ENCODE results near the gene TMEM131. TPM values are rescaled to one million over a fixed set of nuclear protein-coding genes. Genes with fewer than 3 reads are reported as not detected.
"Not testable (repeated sequence)": the region's sequence is repeated elsewhere in the genome, so short reads cannot be mapped to it uniquely, and the experiment has no call there.

TMEM131 gene
- total RNA-seq, 8 experiments from 2014 or later = 13.3 to 54.6 (median 20.2) TPM

DNA sequence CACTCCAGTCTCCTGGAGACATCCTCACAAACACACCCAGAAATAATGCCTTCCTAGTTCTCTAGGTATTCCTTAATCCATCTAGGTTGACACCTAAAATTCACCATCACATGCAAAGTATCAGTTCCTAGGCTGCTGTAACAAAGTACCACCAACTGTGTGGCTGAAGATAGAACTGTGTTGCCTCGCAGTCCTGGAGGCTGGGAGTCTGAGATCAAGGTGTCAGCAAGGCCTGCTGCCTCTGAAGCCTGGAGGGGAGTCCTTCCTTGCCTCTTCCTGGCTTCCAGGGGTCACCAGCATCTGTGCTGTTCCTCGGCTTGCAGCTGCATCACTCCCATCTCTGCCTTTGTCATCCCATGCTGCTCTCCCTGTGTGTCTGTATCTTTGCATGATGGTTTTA is 36.3 kb upstream of the TMEM131 start:
- WGBS, 10 experiments = 0 to 86% (median 45%) methylated on average over 1 to 2 of the region's 2 CpGs; no CpG with 5 or more reads in 4 of the 10 experiments
- no peak for ATAC-seq (replicated peaks in 6 of 8)
- peaks cover 0 to 2% of the 10 kb centered on the region in 2 donors for H3K4me1 ChIP-seq (replicated peaks in 1 of 2)
- in situ Hi-C loops (cut with MboI; ENCODE audit: low pct_unique_long_range_greater_than_20kb in 2 of 9, low sequenced_read_pairs in 9 of 9, unreplicated experiment in 9 of 9) = loop anchor here in 1 of 9 experiments (25.0 kb wide), 2 partner anchors 230 to 330 kb away; no protein-coding TSS in a partner anchor
- no peak overlapping the region for H3K27ac ChIP-seq
- no peak overlapping the region for H3K4me3 ChIP-seq

DNA sequence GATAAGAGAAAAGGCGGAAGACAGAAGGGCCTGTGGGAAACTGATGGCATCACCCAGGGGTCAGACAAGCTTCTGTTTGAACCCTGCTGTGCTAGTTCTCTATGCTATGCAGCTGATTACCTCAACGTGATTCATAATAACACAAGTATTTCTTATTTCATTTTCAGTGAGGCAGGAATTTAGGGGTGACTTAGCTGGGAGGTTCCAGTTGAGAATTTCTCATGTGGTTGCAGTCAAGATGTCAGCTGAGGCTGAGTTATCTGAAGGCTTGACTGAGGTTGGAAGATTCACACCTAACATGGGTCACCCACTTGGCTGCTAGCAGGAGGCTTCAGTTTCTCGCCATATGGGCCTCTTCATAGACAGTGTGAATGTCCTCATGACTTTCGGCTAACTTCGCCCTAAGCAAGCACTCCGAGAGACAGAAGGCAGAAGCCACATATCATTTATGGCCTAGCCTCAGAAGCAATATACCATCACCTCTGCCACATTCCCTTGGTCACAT is 34.0 kb upstream of the TMEM131 start:
- no peak overlapping the region for H3K27ac ChIP-seq
- ATAC-seq (replicated peaks in 6 of 8) = no peak
- in situ Hi-C loops (cut with MboI; ENCODE audit: low pct_unique_long_range_greater_than_20kb in 2 of 9, low sequenced_read_pairs in 9 of 9, unreplicated experiment in 9 of 9) = loop anchor here in 1 of 9 experiments (25.0 kb wide), 2 partner anchors 233 to 333 kb away; no protein-coding TSS in a partner anchor
- no peak overlapping the region for H3K4me3 ChIP-seq
- WGBS, 10 experiments = 59 to 100% (median 86%) methylated on average over 1 to 6 of the region's 6 CpGs; no CpG with 5 or more reads in 5 of the 10 experiments
- peaks cover 0 to 2% of the 10 kb centered on the region in 2 donors for H3K4me1 ChIP-seq (replicated peaks in 1 of 2)

DNA sequence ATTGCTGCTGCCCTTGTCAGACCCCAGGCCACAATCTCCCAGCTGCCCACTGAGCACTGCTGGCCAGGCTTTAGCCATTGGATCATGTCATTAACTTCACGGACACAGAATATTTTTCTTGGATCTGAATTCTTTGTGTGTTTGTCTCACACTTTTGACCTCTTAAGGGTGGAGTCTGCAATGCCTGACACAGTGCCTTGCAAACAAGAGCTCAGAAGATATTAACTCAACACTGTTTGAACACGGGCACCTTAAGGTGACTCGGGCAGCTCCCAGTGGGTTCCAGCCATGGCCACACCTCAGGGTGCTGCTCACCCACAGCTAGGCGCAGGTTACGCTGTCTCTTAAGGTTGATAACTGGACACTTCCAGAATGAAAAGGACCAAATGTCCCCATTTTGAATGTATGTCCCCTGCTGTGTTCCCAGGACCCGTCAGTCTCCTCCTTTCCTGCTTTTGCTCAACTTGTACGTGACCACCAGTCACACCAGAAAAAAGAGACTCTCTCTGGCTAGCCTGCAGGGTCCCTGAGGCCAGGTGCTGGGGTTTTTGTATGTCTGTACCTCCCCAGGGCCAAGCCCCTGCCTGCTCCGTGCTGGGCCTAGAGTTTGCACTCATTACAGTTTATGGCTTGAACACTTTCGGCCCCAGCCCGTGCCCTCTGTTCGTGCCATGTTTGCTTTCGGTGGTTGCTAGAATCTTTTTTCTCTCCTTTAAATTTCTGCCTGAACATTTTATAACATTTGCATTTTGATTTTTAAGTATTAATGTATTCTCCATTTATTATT is 33.4 kb upstream of the TMEM131 start:
- WGBS, 10 experiments = 70 to 100% (median 93%) methylated on average over 2 to 11 of the region's 12 CpGs
- Histone ChIP-seq H3K4me3 (no peak overlapping the region), H3K4me1 (replicated peaks in 1 of 2) (peaks cover 0 to 2% of the 10 kb centered on the region in 2 donors), H3K27ac (no peak overlapping the region)
- in situ Hi-C loops (cut with MboI; ENCODE audit: low pct_unique_long_range_greater_than_20kb in 2 of 9, low sequenced_read_pairs in 9 of 9, unreplicated experiment in 9 of 9) = loop anchor here in 1 of 9 experiments (25.0 kb wide), 2 partner anchors 233 to 333 kb away; no protein-coding TSS in a partner anchor
- ATAC-seq (replicated peaks in 6 of 8) = no peak

DNA sequence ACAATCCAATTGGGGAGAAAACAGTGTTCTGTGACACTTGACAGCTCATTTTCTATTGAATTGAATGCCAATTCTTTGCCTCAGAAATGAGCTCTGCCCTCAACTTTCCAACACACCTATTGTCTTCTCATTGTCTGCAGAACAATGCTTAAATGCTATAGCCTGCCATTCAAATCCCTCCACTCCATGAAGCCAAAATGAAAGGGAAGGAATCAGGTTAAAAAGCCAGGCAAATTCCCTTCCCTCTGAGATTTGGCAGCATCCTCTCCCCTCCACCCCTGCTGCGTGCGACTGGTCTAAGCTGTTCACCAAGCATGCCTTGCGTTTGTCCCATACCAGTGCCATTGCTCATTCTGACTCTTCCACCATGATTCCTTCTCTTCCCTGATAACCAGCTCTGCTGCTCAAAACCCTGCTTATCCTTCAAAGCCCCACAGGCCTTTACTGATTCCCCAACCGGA is 32.4 kb upstream of the TMEM131 start:
- Histone ChIP-seq H3K4me1 (replicated peaks in 1 of 2) (peaks cover 0 to 2% of the 10 kb centered on the region in 2 donors), H3K27ac (no peak overlapping the region), H3K4me3 (no peak overlapping the region)
- in situ Hi-C loops (cut with MboI; ENCODE audit: low pct_unique_long_range_greater_than_20kb in 2 of 9, low sequenced_read_pairs in 9 of 9, unreplicated experiment in 9 of 9) = loop anchor here in 1 of 9 experiments (25.0 kb wide), 2 partner anchors 234 to 334 kb away; no protein-coding TSS in a partner anchor
- ATAC-seq (replicated peaks in 6 of 8) = no peak
- WGBS, 10 experiments = 29 to 93% (median 76%) methylated on average over 1 to 4 of the region's 4 CpGs; no CpG with 5 or more reads in 2 of the 10 experiments

DNA sequence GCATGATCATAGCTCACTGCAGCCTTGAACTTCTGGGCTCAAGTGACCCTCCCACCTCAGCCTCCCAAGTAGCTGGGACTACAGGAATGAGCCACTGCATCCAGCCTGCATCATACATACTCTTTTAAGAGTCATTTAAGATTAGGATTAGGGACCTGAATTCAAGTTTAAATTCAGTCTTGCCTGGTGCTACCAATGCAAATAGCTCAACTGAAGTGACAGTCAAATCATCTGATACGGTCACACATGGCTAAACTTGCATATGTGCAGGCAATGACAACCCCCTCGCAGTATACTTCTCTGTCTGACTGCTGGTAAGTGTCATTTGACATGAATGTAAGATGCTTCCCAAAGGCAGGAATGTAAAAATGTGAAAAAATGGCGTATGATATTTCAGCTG is 31.8 kb upstream of the TMEM131 start:
- no peak overlapping the region for H3K27ac ChIP-seq
- H3K4me1 ChIP-seq (replicated peaks in 1 of 2) = peaks cover 0 to 2% of the 10 kb centered on the region in 2 donors
- ATAC-seq (replicated peaks in 6 of 8) = no peak
- WGBS, 10 experiments = 13 to 100% (median 71%) methylated on average over 1 to 3 of the region's 3 CpGs; no CpG with 5 or more reads in 2 of the 10 experiments
- H3K4me3 ChIP-seq = no peak overlapping the region
- in situ Hi-C loops (cut with MboI; ENCODE audit: low pct_unique_long_range_greater_than_20kb in 2 of 9, low sequenced_read_pairs in 9 of 9, unreplicated experiment in 9 of 9) = loop anchor here in 1 of 9 experiments (25.0 kb wide), 2 partner anchors 235 to 335 kb away; no protein-coding TSS in a partner anchor

DNA sequence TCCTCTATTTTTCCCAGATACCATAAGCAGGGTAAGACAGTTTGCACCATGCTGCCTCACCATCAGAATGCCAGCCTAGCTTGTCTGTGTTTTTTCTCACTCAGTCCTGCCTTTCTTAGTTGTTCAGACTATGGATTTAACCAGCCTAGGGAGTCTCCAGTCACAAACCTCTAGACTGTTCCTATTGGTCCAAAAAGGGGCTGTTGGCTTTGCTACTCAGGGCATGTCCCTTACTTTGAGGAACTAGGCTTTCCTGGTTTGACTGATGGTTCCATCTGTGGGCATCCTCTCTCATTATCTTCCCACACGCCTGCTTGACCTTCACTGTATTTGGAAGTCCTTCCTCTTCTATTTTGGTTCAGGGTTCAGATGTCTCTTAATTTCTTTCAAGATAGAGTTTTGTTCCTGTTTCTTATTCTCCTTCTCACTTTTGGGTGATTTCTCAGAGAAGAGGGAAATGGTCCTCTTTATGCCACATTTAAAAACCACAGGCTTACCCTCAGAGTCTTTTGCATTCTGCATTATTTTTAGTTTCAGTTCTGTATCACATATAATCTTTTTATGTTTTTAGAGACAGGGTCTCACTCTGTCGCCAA is 31.3 kb upstream of the TMEM131 start:
- H3K27ac ChIP-seq = no peak overlapping the region
- H3K4me1 ChIP-seq (replicated peaks in 1 of 2) = peaks cover 0 to 2% of the 10 kb centered on the region in 2 donors
- no peak overlapping the region for H3K4me3 ChIP-seq
- in situ Hi-C loops (cut with MboI; ENCODE audit: low pct_unique_long_range_greater_than_20kb in 2 of 9, low sequenced_read_pairs in 9 of 9, unreplicated experiment in 9 of 9) = loop anchor here in 1 of 9 experiments (25.0 kb wide), 2 partner anchors 235 to 335 kb away; no protein-coding TSS in a partner anchor
- ATAC-seq (replicated peaks in 6 of 8) = no peak
- WGBS, 10 experiments = 33 to 100% (median 75%) methylated on average over 1 to 2 of the region's 2 CpGs; no CpG with 5 or more reads in 3 of the 10 experiments

DNA sequence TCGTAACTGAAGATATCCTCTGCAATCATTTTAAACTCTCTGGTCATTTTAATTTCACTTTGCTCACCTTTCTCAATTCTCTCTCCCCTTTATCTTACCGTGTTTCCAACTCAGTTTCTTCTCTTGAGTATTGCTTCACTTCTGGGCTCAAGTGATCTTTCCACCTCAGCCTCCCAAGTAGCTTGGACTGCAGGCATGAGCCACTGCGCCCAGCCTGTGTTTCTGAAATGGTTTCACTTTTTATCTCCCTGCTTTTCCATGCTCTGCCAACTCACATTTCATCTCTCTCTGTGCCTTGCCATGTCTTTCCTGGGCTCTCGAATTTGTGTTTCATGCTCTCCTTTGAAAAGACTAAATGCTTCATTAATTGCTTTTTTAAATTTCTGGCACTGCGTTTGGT is 30.5 kb upstream of the TMEM131 start:
- Histone ChIP-seq H3K27ac (no peak overlapping the region), H3K4me3 (no peak overlapping the region), H3K4me1 (replicated peaks in 1 of 2) (peaks cover 0 to 2% of the 10 kb centered on the region in 2 donors)
- 31 to 90% (median 73%) methylated on average over 3 to 5 of the region's 5 CpGs for WGBS, 10 experiments
- ATAC-seq (replicated peaks in 6 of 8) = no peak
- in situ Hi-C loops (cut with MboI; ENCODE audit: low pct_unique_long_range_greater_than_20kb in 2 of 9, low sequenced_read_pairs in 9 of 9, unreplicated experiment in 9 of 9) = loop anchor here in 1 of 9 experiments (25.0 kb wide), 2 partner anchors 236 to 336 kb away; no protein-coding TSS in a partner anchor

DNA sequence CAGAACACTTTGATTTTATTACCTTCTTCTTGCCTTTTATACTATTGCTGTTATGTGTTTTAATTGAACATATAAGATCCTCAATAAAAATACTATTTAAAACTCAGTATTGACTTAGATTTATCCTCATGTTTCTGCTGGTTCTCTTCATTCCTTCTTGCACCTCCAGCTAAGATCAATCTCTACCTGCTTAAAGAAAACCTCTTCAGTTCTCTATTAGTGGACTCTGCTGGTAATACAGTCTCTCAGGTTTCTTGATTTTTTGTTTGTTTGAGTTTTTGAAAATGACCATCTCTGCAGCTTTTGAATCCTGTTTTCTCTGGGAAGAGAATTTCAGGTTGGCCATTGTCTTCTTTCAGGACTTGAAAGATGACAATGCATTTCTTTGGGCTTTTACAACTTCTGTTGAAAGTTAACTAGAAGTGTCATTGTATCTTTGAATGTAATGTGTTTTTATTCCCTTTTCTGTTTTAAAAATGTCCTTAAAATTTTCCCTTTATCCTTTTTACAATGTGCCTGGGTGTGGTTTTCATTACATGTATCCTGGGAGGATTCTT is 29.8 kb upstream of the TMEM131 start:
- in situ Hi-C loops (cut with MboI; ENCODE audit: low pct_unique_long_range_greater_than_20kb in 2 of 9, low sequenced_read_pairs in 9 of 9, unreplicated experiment in 9 of 9) = loop anchor here in 1 of 9 experiments (25.0 kb wide), 2 partner anchors 237 to 337 kb away; no protein-coding TSS in a partner anchor
- Histone ChIP-seq H3K4me3 (no peak overlapping the region), H3K27ac (no peak overlapping the region), H3K4me1 (replicated peaks in 1 of 2) (peaks cover 2 to 3% of the 10 kb centered on the region in 2 donors)
- no peak for ATAC-seq (replicated peaks in 6 of 8)

DNA sequence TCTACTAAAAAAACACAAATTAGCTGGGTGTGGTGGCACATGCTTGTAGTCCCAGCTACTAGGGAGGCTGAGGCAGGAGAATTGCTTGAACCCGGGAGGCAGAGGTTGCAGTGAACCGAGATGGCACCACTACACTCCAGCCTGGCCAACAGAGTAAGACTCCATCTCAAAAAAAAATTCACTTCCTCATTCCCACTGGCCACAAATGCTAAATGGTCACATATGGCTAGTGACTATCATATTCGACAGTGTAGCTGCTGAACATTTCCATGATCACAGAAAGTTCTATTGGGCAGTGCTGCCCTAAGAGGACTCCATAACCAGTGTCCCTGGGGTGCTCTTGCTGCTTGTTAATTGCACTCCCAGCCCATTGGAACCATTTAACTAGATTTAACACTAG is 26.3 kb upstream of the TMEM131 start:
- in situ Hi-C loops (cut with MboI; ENCODE audit: low pct_unique_long_range_greater_than_20kb in 2 of 9, low sequenced_read_pairs in 9 of 9, unreplicated experiment in 9 of 9) = loop anchor here in 1 of 9 experiments (25.0 kb wide), 1 partner anchor 365 kb away; no protein-coding TSS in a partner anchor
- not testable (repeated sequence) for ATAC-seq (replicated peaks in 6 of 8)
- 36 to 100% (median 83%) methylated on average over 1 to 3 of the region's 3 CpGs; no CpG with 5 or more reads in 5 of the 10 experiments for WGBS, 10 experiments

DNA sequence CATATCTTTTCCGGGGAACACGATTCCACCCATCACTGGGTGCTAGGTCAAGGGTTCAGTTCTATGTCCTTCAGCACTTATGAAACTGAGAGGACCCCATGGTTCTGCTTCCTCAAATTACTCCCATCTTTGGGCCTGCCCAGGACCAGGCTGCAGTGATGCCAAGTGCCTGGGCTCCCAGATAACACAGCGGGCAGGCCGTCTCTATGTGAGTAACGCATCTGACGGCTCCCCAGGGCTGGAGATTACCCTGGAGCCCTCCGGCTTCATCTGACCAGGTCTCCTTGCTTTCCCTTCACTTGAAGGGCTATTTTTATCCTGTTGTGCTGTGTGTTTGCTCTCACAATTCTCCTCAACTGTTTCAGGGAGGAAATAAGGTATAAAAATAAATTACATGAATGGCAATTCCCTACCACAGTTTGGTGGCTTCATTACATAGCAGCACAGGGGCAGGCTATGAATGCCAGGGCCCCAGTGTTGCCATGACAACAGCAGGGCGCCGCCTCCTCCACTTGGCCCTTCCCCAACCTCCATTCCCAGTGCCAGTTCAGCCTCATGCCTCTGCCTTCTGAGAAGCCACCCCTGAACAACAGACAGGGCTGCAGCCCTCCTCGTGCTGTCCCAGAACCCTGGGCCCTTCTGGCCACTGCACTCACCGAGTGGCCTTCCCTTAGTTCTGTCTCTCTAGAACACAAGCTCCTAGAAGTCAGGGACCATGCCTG is 25.4 kb upstream of the TMEM131 start:
- Histone ChIP-seq H3K4me1 (replicated peaks in 1 of 2) (peaks cover 0 to 3% of the 10 kb centered on the region in 2 donors), H3K4me3 (no peak overlapping the region), H3K27ac (no peak overlapping the region)
- in situ Hi-C loops (cut with MboI; ENCODE audit: low pct_unique_long_range_greater_than_20kb in 2 of 9, low sequenced_read_pairs in 9 of 9, unreplicated experiment in 9 of 9) = loop anchor here in 1 of 9 experiments (25.0 kb wide), 1 partner anchor 366 kb away; no protein-coding TSS in a partner anchor
- 40 to 100% (median 84%) methylated on average over 1 to 8 of the region's 11 CpGs; no CpG with 5 or more reads in 2 of the 10 experiments for WGBS, 10 experiments
- peak in 6 of 8 experiments; percentile 23 to 84 (median 74) for ATAC-seq (replicated peaks in 6 of 8)

More for the DNA sequence above, 26.3 kb upstream of the TMEM131 start:
- H3K4me3 ChIP-seq; H3K4me1 ChIP-seq (replicated peaks in 1 of 2); H3K27ac ChIP-seq: not testable (repeated sequence)

DNA sequence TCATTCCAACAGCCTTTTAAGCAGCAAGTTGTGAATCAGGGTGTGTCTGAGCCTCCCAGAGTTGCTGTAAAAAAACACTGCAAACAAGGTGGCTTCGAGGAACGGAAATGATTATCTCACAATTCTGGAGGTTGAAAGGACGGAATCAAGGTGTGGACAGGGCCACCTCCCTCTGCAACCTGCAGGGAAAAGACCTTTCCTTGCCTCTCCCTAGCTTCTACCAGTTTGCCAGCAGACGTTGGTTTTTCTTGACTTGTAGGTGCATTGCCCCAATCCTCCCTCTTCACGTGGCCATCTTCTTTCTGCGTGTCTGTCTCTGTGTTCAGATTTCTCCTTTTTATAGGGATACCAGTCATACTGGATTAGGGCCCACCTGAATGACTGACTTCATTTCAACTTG is 24.8 kb upstream of the TMEM131 start:
- H3K27ac ChIP-seq = no peak overlapping the region
- H3K4me1 ChIP-seq (replicated peaks in 1 of 2) = peaks cover 0 to 3% of the 10 kb centered on the region in 2 donors
- in situ Hi-C loops (cut with MboI; ENCODE audit: low pct_unique_long_range_greater_than_20kb in 2 of 9, low sequenced_read_pairs in 9 of 9, unreplicated experiment in 9 of 9) = loop anchor here in 1 of 9 experiments (25.0 kb wide), 1 partner anchor 367 kb away; no protein-coding TSS in a partner anchor
- ATAC-seq (replicated peaks in 6 of 8) = no peak
- 40 to 100% (median 90%) methylated on average over 1 to 5 of the region's 6 CpGs; no CpG with 5 or more reads in 3 of the 10 experiments for WGBS, 10 experiments
- H3K4me3 ChIP-seq = no peak overlapping the region
